HEK293 (cell line): ENCODE results near the gene SLC25A41.

Source experiments
- CTCF ChIA-PET: fragments of 350-600 bp; formaldehyde crosslinking; extraction: SDS; loops from one replicate; lab custom pipeline; 2021; ENCODE audit warnings: antibody characterized with exemption; lab: Yijun Ruan, JAX
- POLR2A ChIA-PET: fragments of 300-600 bp; formaldehyde crosslinking; extraction: SDS; loops from one replicate; lab custom pipeline; 2020; ENCODE audit warnings: antibody characterized with exemption, inconsistent platforms; lab: Yijun Ruan, JAX
- H3K27ac ChIP-seq: fragments of 200-500 bp; sonication (Bioruptor generic); 2 replicates; pipeline ENCODE4 v1.5.1; 2014; ENCODE audit warnings: low read depth, low read length, control low read depth, inconsistent platforms; ENCODE audit errors: extremely low read depth
- H3K36me3 ChIP-seq, 2 experiments: fragments of 200-500 bp in 1 of 2; sonication (Bioruptor generic) in 1 of 2; 1 replicate in 1 of 2; 2 replicates in 1 of 2; pipeline ENCODE4 v1.5.1; 2014 to 2017; ENCODE audit warnings: inconsistent platforms in 2 of 2, low read length in 2 of 2; ENCODE audit not compliant: control insufficient read depth in 2 of 2, insufficient read depth in 1 of 2
- H3K4me1 ChIP-seq: fragments of 200-500 bp; sonication (Bioruptor generic); 2 replicates; pipeline ENCODE4 v1.5.1; 2014; ENCODE audit warnings: mild to moderate bottlenecking, low read length, inconsistent platforms; ENCODE audit not compliant: control insufficient read depth, insufficient read depth
- H3K4me3 ChIP-seq: 2 replicates; pipeline ENCODE4 v1.5.1; 2011; ENCODE audit warnings: low read depth, mild to moderate bottlenecking, control low read depth, low read length, moderate library complexity
- H3K9me3 ChIP-seq: fragments of 200-500 bp; sonication (Bioruptor generic); 2 replicates; pipeline ENCODE4 v1.5.1; 2014; ENCODE audit warnings: low read depth, low read length, inconsistent platforms; ENCODE audit not compliant: control insufficient read depth, insufficient read depth
- BCL11B ChIP-seq: fragments of 450-650 bp; formaldehyde crosslinking; IDR thresholded peaks from 2 replicates; pipeline ENCODE4 v1.5.1; 2016; ENCODE audit warnings: low read depth, missing biosample characterization, missing genetic modification characterization
- BCL6B ChIP-seq: fragments of 450-650 bp; formaldehyde crosslinking; IDR thresholded peaks from 2 replicates; pipeline ENCODE4 v1.5.1; 2017; ENCODE audit warnings: missing biosample characterization, missing genetic modification characterization
- INSM2 ChIP-seq: fragments of 450-650 bp; formaldehyde crosslinking; IDR thresholded peaks from 2 replicates; pipeline ENCODE4 v1.5.1; 2016; ENCODE audit warnings: missing biosample characterization, missing genetic modification characterization
- KLF10 ChIP-seq: fragments of 450-650 bp; IDR thresholded peaks from 2 replicates; pipeline ENCODE4 v1.5.1; 2018; ENCODE audit warnings: missing biosample characterization, mild to moderate bottlenecking, missing genetic modification characterization
- YY1 ChIP-seq: fragments of 450-650 bp; formaldehyde crosslinking; IDR thresholded peaks from 2 replicates; pipeline ENCODE4 v1.5.1; 2018; ENCODE audit warnings: missing biosample characterization, missing genetic modification characterization
- YY2 ChIP-seq: fragments of 450-650 bp; formaldehyde crosslinking; IDR thresholded peaks from 2 replicates; pipeline ENCODE4 v1.5.1; 2016; ENCODE audit warnings: missing biosample characterization, missing genetic modification characterization
- ZBTB1 ChIP-seq: fragments of 450-650 bp; formaldehyde crosslinking; IDR thresholded peaks from 2 replicates; pipeline ENCODE4 v1.5.1; 2016; ENCODE audit warnings: missing biosample characterization, missing genetic modification characterization
- ZBTB10 ChIP-seq: fragments of 450-650 bp; formaldehyde crosslinking; IDR thresholded peaks from 2 replicates; pipeline ENCODE4 v1.5.1; 2016; ENCODE audit warnings: missing biosample characterization, missing genetic modification characterization
- ZBTB49 ChIP-seq: fragments of 450-650 bp; formaldehyde crosslinking; IDR thresholded peaks from 2 replicates; pipeline ENCODE4 v1.5.1; 2016; ENCODE audit warnings: missing biosample characterization, missing genetic modification characterization, low read depth
- ZFHX2 ChIP-seq: fragments of 450-650 bp; formaldehyde crosslinking; conservative IDR thresholded peaks from 2 replicates; pipeline ENCODE4 v1.5.1; 2016; ENCODE audit warnings: missing biosample characterization, missing genetic modification characterization
- ZFP41 ChIP-seq: fragments of 450-650 bp; formaldehyde crosslinking; IDR thresholded peaks from 2 replicates; pipeline ENCODE4 v1.5.1; 2016; ENCODE audit warnings: missing biosample characterization, missing genetic modification characterization, borderline replicate concordance
- ZNF184 ChIP-seq: fragments of 450-650 bp; IDR thresholded peaks from 2 replicates; pipeline ENCODE4 v1.5.1; 2018; ENCODE audit warnings: missing biosample characterization, mild to moderate bottlenecking, missing genetic modification characterization
- ZNF214 ChIP-seq: fragments of 450-650 bp; formaldehyde crosslinking; IDR thresholded peaks from 2 replicates; pipeline ENCODE4 v1.5.1; 2017; ENCODE audit warnings: missing biosample characterization, mild to moderate bottlenecking, missing genetic modification characterization, borderline replicate concordance
- ZNF24 ChIP-seq: fragments of 450-650 bp; formaldehyde crosslinking; IDR thresholded peaks from 2 replicates; pipeline ENCODE4 v1.5.1; 2016; ENCODE audit warnings: missing biosample characterization, missing genetic modification characterization
- ZNF26 ChIP-seq: fragments of 450-650 bp; formaldehyde crosslinking; IDR thresholded peaks from 2 replicates; pipeline ENCODE4 v1.5.1; 2016; ENCODE audit warnings: missing biosample characterization, missing genetic modification characterization
- ZNF426 ChIP-seq: fragments of 450-650 bp; formaldehyde crosslinking; IDR thresholded peaks from 2 replicates; pipeline ENCODE4 v1.5.1; 2017; ENCODE audit warnings: missing biosample characterization, missing genetic modification characterization, mild to moderate bottlenecking, inconsistent platforms, moderate library complexity
- ZNF501 ChIP-seq: fragments of 450-650 bp; formaldehyde crosslinking; IDR thresholded peaks from 2 replicates; pipeline ENCODE4 v1.5.1; 2016; ENCODE audit warnings: missing biosample characterization, missing genetic modification characterization
- ZNF514 ChIP-seq: fragments of 450-650 bp; formaldehyde crosslinking; IDR thresholded peaks from 2 replicates; pipeline ENCODE4 v1.5.1; 2016; ENCODE audit warnings: missing biosample characterization, missing genetic modification characterization
- ZNF549 ChIP-seq: fragments of 450-650 bp; IDR thresholded peaks from 2 replicates; pipeline ENCODE4 v1.5.1; 2018; ENCODE audit warnings: missing biosample characterization, missing genetic modification characterization, mild to moderate bottlenecking, inconsistent platforms, moderate library complexity
- ZNF555 ChIP-seq: fragments of 450-650 bp; formaldehyde crosslinking; conservative IDR thresholded peaks from 2 replicates; pipeline ENCODE4 v1.5.1; 2017; ENCODE audit warnings: missing biosample characterization, mild to moderate bottlenecking, missing genetic modification characterization, inconsistent platforms
- ZNF626 ChIP-seq: fragments of 450-650 bp; sonication (Bioruptor Pico); formaldehyde crosslinking; IDR thresholded peaks from 2 replicates; pipeline ENCODE4 v1.5.1; 2018; ENCODE audit warnings: missing biosample characterization, missing genetic modification characterization, inconsistent platforms
- ZNF777 ChIP-seq: fragments of 450-650 bp; formaldehyde crosslinking; IDR thresholded peaks from 2 replicates; pipeline ENCODE4 v1.5.1; 2017; ENCODE audit warnings: missing biosample characterization, missing genetic modification characterization, borderline replicate concordance
- ZNF830 ChIP-seq: fragments of 450-650 bp; IDR thresholded peaks from 2 replicates; pipeline ENCODE4 v1.5.0; 2018; ENCODE audit warnings: missing biosample characterization, missing genetic modification characterization, low read depth, mild to moderate bottlenecking, moderate library complexity

Gene SLC25A41

GRCh38 chr19:6392221-6393073 is 41.1 kb downstream of the SLC25A41 start:
- Histone ChIP-seq H3K36me3 (peaks cover 24 to 43% of the 10 kb centered on the region in 2 experiments), H3K27ac (peak overlapping the region; percentile 52), H3K4me1 (peaks cover 6% of the 10 kb centered on the region), H3K4me3 (peak overlapping the region; percentile 73), H3K9me3 (no peaks in the 10 kb centered on the region)
- TF ChIP-seq ZFHX2 (tag by site-specific recombination), result no peak
- TF ChIP-seq ZNF501, result 0 out of 2 replicates have a peak, but pooled peaks have one; percentile 22
- TF ChIP-seq INSM2 (tag by site-specific recombination), result no peak
- no peak for TF ChIP-seq ZNF830 (tag by site-specific recombination)
- TF ChIP-seq ZNF214 (tag by site-specific recombination), result no peak
- peak; percentile 90 for TF ChIP-seq ZBTB10
- no peak for TF ChIP-seq ZBTB49 (tag by site-specific recombination)
- no peak for TF ChIP-seq YY2
- TF ChIP-seq ZNF426, result no peak
- TF ChIP-seq ZNF24 (tag by site-specific recombination), result no peak; the same call in 1 of the 2 replicates
- 0 out of 2 replicates have a peak, but pooled peaks have one; percentile 25 for TF ChIP-seq YY1 (tag by site-specific recombination)
- TF ChIP-seq ZNF777, result 0 out of 2 replicates have a peak, but pooled peaks have one; percentile 32
- no peak for TF ChIP-seq ZNF555 (tag by site-specific recombination)
- TF ChIP-seq ZNF626, result no peak
- TF ChIP-seq ZBTB1 (tag by site-specific recombination), result no peak
- no peak for TF ChIP-seq BCL6B (tag by site-specific recombination)
- no peak for TF ChIP-seq ZFP41 (tag by site-specific recombination)
- no peak for TF ChIP-seq ZNF184 (tag by site-specific recombination)
- no peak for TF ChIP-seq ZNF549 (tag by site-specific recombination)
- no peak for TF ChIP-seq KLF10 (tag by site-specific recombination)
- TF ChIP-seq ZNF514 (tag by site-specific recombination), result no peak
- TF ChIP-seq BCL11B (tag by site-specific recombination), result no peak
- TF ChIP-seq ZNF26 (tag by site-specific recombination), result no peak
- ChIA-PET CTCF (interaction anchor here (2.2 kb wide), 1 partner anchor 20 kb away, joined by 5 read pairs; no protein-coding TSS in a partner anchor), POLR2A (interaction anchor here (0.5 to 1.5 kb wide), 7 partner anchors 19 to 1649 kb away, joined by 3 to 7 read pairs (median 5); partner anchors contain the start of genes ALKBH7, CLPP and KHSRP)
